K562 (cell line): ENCODE data around the gene LAIR2.

Experiments
- ARNT ChIP-seq, 2 experiments: fragments of 450-650 bp; IDR thresholded peaks; 2 replicates each; pipeline ENCODE4 v1.6.1; 2016; ENCODE audit warnings: mild to moderate bottlenecking in 1 of 2
- EP300 ChIP-seq: IDR thresholded peaks from 2 replicates; pipeline ENCODE4 v1.6.1; 2012; ENCODE audit warnings: low read length, improper control_type of control experiment
- REST ChIP-seq, 2 experiments: fragments of 450-650 bp; formaldehyde crosslinking in 1 of 2; IDR thresholded peaks; 2 replicates each; pipeline versions ENCODE4 v1.4.0 to v1.6.1; 2014 to 2020; ENCODE audit warnings: mild to moderate bottlenecking in 2 of 2, borderline replicate concordance in 1 of 2, low read depth in 1 of 2

- TF ChIP-seq EP300, result no peak
- no peak for TF ChIP-seq ARNT (IDR thresholded peaks at IDR 0.05)
- TF ChIP-seq REST (IDR thresholded peaks at IDR 0.05; ENCODE audit: borderline replicate concordance), result peak; percentile 13; the same call in 1 of the 2 replicates
- no peak for TF ChIP-seq REST (CRISPR knock-in tag; IDR thresholded peaks at IDR 0.05; ENCODE audit: low read depth)
Observed at GRCh38 chr19:54469496-54469934, 33.1 kb upstream of the LAIR2 start.
